Activated CD4-positive, alpha-beta T cell treated with anti-CD3 and anti-CD28 coated beads for 48 hours (primary cell): ENCODE results near the gene MEST.
"Not testable (repeated sequence)": the region's sequence is repeated elsewhere in the genome, so short reads cannot be mapped to it uniquely, and the experiment has no call there.

Experiments used
- DNase-seq: peaks from one replicate; pipeline ENCODE4 v3.0.0-alpha.2; 2020

MEST gene

GRCh38 chr7:130486114-130486953 lies 5.6 kb upstream of the MEST start:
- DNase-seq = peak; percentile 76

DNA sequence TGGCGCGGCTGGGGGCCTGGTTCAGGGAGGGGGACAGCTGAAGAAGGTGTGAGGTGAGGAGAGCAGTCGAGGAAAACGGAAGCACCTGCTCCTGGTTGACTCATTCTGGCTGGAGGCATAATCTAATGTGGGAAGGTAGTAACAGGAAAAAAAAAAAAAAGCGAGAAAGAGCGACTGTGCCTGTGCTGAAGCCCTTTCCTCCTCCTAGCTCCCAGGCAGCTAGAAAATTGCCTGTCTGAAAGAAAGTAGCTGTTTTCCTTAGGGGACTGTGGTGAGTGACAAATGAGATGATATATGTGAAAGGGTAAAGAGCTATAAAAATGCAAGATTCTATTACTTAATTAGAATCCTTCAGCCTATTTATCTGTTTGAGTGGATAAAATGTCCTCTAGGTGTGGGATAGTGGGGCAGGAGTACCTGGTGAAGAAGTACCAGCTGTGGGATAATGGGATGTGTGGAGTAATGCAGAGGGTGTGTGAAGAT lies 4.9 kb upstream of the MEST start:
- DNase-seq = no peak

- no peak for DNase-seq
Measured at GRCh38 chr7:130488392-130489139, 3.3 kb upstream of the MEST start.

- DNase-seq = no peak
Measured at GRCh38 chr7:130489140-130489983, 2.5 kb upstream of the MEST start.

DNA sequence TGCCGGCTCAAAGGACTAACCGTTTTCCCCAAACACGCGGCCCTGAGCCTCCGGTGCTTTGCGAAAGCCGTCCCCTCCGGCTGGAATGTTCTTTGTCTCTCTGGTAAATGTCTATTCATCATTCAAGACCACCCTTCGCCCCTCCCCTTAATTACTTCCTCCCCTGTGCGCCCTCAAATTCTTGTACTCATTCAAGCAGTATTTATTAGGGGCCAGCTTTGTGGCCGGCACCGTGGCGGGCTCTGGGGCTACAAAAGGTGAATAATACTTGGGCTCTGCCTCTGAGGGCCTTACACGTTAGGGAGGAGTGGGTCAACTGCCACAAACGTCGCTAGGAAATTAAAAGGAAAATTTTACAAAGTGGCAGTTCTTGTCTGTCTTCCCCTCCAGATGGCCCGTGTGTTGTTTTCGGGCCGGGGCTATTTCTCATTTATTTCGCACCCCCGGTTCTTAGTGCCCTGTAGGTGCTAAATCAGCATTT lies 1.5 kb upstream of the MEST start:
- no peak for DNase-seq

DNA sequence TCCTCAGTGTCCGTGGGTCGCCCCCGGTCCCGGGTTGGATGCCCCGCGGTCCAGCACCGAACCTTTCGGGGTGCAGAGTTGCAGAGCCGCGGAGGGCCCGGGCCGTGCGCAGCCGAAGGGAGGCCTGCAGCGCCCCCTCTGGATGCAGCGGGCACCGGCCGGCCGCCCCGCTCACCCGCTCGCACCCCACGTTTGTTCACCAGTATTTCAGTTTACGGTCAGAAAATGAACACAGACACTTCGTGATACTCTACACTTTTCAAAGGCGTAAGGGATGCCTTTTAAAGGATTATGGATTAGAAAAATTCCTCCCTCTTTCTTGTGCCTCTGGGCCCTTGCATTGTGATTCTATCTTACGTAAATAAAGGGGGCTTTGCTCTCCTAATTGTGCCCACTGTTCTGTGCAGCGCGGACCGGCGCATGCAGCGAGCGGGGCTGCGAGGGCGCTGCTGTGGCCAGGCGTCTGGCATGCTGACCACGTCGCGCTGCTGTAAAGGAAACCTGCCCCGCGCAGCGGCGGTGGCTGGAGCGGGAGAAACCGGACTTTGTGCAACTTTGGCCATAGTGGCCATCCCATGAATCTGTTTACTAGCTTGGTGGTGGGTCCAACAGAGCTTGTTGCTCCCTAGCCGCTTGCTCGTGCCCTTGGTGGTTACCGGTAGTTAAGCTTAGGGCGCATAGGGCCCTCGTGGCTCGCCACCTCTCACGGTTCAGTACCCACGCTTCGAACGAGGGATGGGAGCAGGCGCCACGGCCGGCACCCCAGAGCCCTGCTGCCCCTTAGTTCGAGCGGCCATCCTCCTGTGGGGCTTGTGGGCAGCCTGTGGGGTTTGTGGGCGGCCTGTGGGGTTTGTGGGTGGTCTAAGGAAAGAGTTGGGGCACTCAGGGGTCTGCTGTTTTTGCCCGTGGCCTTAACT lies 739 bp upstream of the MEST start:
- DNase-seq = peak; percentile 63

GRCh38 chr7:130492523-130493274 lies 814 bp downstream of the MEST start:
- peak; percentile 9 for DNase-seq

- no peak for DNase-seq
Measured at GRCh38 chr7:130493275-130493873, 1.5 kb downstream of the MEST start.

GRCh38 chr7:130494431-130494858 lies 2.6 kb downstream of the MEST start:
- no peak for DNase-seq

GRCh38 chr7:130500463-130500862 lies 8.6 kb downstream of the MEST start:
- DNase-seq = no peak

GRCh38 chr7:130500910-130501309 lies 9.0 kb downstream of the MEST start:
- DNase-seq = no peak

DNA sequence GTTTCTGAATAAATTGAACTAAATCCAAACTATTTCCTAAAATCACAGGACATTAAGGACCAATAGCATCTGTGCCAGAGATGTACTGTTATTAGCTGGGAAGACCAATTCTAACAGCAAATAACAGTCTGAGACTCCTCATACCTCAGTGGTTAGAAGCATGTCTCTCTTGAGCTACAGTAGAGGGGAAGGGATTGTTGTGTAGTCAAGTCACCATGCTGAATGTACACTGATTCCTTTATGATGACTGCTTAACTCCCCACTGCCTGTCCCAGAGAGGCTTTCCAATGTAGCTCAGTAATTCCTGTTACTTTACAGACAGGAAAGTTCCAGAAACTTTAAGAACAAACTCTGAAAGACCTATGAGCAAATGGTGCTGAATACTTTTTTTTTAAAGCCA lies 13.9 kb downstream of the MEST start:
- DNase-seq = no peak

- DNase-seq = no peak
Measured at GRCh38 chr7:130506358-130506757, 14.5 kb downstream of the MEST start.

GRCh38 chr7:130512038-130512437 lies 20.2 kb downstream of the MEST start:
- DNase-seq = not testable (repeated sequence)

GRCh38 chr7:130513447-130513846 lies 21.6 kb downstream of the MEST start:
- no peak for DNase-seq

GRCh38 chr7:130515315-130516040 lies 23.6 kb downstream of the MEST start:
- DNase-seq = no peak

DNA sequence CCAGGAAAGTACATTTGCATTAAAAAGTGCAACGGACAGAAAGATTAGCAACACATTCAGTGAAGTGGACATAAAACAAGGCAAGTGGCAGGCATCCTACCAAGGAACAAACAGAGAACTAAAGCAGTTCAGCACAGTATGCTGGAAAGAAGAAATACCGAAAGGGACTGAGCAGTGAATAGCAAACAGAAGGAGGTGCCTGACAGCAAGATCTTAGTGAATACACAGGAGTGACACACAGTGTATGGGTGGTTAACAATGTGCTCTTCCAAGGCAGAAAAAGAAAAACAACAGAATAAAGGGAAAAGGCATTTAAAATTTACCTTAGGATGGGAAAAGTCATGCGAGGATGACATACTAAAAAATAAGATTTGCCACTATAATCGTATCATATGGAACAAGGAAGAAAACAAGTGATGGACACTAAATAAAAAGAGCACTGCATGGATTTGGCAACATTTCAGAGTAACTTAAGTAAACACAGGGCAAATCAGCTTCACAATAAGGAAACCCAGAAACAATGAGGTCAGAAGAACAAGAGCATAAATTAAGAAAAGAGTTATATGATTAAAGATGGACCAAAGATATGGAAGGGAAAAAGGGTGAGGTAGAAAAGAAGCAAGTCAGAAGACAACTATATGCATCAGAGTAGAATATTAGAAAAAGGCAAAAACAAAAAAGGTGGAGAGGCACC lies 29.5 kb downstream of the MEST start:
- no peak for DNase-seq

DNA sequence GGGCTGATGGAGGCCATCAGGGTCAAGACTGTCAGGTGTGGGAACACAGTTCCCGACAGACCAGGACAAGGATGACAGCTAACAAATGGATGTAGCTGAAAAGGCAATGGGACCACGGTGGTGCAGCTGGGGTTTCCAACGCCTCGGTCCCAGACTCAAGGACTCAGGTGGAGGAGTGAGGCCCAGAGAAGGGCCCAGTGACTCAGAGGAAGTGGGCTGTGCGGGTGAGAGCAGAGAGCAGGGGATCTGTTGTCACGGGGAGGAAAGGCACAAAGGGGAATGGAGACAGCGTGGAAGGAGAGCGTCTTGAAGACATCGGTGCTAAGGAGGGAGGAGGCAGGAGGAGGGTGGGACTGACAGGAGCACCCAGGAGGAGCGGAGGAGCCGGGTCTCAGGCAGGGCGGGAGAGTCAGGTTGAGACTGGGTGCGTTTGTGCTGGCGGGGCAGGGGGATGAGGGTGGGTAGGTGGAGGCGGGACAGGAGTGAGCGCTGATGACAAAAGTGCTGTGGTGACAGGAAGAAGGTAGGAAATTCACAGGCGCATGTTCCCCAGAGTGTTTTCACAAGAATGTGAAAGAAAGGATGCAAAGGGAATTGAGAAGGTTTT lies 31.7 kb downstream of the MEST start:
- not testable (repeated sequence) for DNase-seq

DNA sequence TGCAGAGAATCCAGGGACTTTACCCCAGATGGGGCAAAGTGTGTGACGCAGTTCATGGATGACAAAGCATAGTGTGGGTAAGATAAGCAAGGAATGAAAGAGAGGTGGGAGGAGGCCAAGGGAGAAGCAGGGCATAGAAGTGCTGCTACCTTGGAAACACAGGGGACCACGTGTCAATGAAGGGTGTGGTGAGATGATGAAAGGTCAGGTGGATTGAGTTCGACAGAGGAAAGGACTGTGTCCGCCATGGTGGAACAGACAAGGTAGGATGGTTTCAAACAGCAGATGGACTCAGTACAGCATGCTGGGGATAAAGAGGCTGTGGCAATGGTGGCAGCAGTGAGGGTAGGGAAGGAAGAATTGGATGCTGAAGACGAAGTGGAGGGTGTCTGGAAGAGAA lies 32.7 kb downstream of the MEST start:
- DNase-seq = no peak
